HG02623 (cell line): ENCODE measurements around the gene SCN1B.
"Not testable (repeated sequence)": the region's sequence is repeated elsewhere in the genome, so short reads cannot be mapped to it uniquely, and the experiment has no call there.

Source experiments
- ATAC-seq: cut with Tn5 transposase; IDR thresholded peaks from one replicate; pipeline ENCODE4 v1.9.1; 2021; ENCODE audit warnings: moderate library complexity; ENCODE audit not compliant: unreplicated experiment

SCN1B gene

DNA sequence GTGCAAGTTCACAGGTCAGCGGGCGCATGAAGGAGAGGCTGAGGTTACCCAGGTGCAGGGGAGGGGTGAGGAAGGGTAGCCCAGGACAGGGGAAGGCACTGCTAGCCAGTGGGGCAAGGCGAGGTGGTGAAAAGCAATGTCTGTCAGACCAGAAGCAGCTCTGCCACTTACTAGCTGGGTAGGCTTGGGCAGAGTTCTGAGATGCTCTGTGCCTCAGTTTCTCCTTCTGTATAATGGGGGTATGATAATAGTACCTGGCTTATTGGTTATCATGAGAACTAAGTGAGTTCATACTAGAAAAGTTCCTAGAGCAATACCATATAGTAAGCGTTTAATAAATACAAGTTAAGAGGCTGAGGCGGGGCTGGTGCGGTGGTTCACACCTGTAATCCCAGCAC, 14.3 kb upstream of the SCN1B start:
- ATAC-seq, result no peak

DNA sequence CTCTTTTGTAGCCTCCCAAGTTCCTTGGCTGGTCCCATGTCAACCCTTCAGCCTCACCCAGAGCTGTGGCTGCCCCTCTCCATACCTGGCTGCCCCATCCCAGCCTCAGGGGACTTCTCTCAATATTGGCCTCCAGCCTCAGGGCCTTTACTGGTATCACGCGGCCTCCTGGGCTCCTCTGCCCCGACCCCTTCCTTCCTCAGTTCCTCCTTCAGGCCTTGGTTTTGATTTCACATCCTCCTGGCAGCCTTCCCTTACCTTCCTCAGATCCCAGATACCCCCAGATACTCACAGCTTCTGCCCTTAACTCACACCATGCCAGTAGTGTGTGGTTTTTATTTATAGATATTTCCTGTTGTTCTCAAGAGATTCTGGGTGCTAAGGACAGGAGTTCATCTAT, 12.8 kb upstream of the SCN1B start:
- no peak for ATAC-seq

DNA sequence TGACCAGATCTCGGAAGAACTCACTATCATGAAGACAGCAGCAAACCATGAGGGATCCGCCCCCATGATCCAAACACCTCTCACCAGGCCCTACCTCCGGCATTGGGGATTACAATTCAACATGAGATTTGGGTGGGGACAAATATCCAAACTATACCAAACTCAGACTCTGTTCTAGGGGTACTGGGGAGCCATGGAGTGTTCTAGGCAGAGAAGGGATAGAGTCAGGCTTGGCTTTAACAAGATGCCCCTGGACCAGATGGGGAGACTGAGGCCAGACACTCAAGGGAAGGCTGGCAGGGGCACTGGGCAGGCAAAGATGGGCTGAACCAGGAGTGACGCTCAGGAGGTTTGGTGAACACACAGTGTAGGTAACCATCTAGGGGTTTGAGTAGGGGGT, 11.9 kb upstream of the SCN1B start:
- no peak for ATAC-seq

DNA sequence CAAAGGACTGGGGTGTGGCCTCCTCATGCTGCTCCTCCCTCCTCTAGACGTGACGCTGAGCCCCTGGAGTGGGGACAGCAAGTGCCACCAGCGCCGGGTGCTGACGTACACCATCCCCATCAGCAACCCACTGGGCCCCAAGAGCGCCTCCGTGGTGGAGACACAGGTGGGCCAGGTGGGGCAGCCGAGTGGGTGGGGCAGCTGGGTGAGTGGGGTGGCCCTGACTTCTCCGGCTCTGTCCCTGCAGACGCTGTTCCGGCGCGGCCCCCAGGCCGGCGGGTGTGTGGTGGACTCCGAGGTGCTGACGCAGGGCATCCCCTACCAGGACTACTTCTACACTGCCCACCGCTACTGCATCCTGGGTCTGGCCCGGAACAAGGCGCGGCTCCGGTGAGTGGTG, 11.1 kb upstream of the SCN1B start:
- no peak for ATAC-seq

DNA sequence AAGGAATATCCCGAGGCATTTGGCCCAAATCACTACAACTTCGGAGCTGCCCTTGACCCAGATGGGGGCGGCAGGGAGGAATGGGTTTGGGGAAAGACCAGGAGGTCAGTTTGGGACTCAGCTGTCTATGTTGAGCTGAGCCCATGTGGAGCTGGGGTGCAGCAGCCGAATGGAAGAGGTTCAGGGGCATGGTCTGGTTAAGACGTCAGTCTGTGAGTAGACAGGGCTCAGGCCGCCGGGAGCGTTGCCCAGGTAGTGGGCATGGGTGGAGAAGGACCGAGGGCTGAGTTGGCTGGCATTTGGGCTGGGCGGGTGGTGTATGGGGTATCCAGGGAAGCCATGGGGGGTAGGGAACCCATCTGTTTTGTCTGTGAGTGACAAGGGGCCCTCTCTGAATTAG, 9.3 kb upstream of the SCN1B start:
- no peak for ATAC-seq

DNA sequence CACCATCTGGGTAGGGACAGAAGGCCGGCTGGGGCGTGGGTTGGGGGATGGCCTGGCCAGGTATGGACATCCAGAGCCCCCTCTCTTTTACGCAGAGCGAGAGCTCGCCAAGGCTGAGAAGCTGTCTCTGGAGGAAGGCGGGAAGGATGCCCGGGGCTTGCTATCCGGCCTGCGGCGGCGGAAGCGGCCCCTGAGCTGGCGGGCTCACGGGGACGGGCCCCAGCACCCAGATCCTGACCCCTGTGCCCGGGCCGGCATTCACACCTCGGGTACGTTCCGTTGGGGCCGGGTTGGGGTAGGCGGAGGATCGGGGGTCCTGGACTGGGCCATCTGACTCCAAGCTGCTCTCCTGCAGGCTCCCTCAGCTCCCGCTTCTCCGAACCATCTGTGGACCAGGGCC, 8.7 kb upstream of the SCN1B start:
- no peak for ATAC-seq

DNA sequence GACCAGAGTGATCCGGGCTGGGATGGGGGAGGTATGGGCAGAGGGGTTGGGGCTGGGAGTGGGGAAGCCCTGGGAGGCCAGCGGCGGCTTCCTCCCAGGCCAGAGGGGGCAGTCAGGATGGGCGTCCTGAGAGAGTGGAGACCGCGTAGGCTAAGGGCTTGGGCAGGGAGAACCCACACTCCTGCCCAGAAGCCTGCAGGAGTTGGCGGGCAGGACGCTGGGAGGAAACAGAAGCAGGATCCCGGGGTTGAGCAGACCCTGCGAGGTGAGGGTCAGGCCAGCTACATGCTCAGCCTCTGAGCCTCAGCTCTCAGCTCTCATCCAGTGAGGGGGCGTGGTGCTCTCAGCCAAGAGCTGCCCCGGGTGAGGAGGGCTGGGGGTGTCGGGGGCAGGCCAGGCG, 7.8 kb upstream of the SCN1B start:
- no peak for ATAC-seq

DNA sequence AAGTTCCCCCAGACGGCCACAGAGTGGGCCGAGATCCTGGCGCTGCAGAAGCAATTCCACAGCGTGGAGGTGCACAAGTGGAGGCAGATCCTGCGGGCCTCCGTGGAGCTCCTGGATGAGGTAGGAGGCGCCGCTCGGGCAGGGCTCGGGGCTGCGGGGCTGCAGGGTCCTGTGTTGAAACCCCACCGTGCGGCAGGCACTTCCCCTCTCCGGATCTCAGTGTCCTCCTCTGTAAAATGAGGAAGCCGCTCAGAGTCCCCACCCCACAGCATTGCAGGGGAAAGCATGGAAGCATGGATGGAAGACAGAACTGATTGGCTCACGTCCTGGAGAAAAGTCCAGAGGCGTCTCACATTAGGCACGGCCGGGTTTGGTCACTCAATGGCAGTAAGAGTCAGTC, 6.8 kb upstream of the SCN1B start:
- ATAC-seq, result no peak

DNA sequence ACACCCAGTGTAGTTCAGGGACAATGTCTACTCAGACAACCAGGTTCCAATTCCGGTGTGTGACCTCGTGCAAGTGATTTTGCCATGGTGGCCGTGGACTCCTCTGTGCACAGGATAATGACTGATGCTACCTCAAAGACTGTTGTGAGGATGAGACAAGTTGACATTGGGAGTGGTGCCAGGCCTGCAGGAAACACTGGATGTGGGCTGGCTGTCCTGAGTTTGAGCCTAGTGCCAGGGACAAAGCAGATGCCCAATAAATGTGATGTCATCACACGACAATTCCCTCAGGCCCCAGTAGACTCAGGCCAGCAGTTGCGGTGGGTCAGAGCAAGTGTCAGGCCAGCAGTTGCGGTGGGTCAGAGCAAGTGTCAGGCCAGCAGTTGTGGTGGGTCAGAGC, 6.2 kb upstream of the SCN1B start:
- no peak for ATAC-seq

DNA sequence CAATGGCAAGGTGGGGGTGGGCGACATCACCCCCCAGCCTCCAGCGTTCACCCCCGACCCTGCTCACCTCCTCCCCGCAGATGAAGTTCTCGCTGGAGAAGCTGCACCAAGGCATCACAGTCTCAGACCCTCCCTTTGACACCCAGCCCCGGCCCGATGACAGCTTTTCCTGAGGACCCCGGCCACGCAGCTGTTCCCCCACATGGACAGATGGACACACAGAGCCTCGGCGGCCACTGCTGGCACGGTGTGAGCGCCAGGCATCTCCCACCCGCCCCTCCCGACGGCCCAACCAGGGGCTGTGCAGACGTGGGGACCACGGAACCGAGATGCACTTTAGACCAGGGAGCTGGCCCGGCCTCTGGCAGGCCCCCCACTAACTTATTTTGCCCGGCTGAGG, 4.3 kb upstream of the SCN1B start:
- ATAC-seq, result no peak

DNA sequence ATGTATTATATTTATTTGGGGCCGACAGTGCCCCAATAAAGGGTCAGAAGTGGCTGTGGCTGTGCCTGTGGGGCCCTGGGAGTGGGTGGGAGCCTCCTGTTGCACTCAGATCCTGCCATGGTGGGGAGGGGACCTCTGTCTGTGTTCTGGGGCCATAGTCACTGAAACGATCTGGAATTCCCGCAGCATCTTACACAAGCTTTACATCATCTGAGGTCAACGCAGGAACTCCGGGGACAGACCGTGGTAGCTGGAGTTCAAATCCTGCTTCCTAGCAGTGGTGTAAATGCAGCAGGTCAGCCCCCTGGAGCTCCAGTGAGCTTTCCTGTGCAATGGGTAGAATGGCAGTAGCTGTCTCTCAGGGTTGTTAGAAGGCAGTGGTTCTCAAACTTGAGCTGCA, 3.9 kb upstream of the SCN1B start:
- ATAC-seq, result no peak

DNA sequence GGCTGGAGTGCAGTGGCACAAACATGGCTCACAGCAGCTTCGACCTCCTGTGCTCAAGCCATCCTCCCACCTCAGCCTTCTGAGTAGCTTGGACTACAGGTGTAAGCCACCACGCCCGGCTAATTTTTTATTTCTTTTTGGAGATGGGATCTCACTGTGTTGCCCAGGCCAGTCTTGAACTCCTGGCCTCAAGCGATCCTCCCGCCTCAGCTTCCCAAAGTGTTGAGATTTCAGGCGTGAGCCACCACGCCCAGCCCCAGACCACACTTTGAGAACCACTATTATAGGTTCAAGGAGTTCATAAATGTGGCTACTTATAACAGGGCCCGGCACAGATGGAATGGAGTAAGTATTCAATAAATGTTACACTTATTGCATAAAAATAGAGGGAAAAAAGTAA, 3.3 kb upstream of the SCN1B start:
- ATAC-seq, result no peak

DNA sequence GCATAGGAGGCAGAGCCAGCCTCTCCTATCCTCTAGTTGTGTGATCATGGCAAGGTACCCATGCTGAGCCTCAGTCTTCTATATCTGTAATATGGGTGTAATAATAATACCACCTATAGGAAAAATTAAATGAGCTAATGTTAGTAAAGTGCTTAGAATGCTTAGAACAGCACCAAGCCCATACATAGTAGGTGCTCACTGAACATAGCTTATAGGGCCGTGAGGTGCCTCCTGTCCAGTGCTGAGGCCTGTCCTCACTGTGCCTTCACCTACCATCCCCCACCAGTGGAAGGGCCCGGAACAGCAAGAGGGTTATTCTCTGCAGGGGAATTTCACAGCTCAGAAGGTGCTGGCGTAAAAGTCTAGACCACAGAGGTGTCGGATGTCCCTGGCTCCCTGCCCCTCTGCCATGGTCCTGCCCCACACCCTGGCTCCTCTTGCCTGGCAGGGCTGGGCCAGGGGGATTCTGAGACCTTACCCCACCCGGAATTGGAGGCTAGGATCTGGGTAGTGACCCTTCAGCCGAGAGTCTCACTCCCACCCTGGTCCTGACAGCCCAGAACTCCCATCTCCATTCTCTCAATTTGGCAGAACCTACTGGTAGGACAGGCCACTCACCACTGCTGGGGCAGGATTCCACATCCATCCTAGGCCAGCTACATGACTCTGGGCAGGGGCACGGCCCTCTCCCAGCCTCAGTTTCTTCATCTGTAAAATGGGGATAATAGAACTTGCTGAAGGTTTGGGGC, 2.2 kb upstream of the SCN1B start:
- no peak for ATAC-seq

DNA sequence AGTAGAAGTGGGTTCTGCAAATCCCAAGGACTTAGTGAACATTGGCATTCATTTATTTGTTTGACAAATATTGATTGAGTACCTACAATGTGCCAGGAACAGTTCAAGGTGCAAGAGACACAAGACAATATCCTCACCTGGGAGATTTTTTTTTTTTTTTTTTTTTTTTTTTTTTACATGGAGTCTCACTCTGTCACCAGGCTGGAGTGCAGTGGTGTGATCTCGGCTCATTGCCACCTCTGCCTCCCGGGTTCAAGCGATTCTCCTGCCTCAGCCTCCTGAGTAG, 1.7 kb upstream of the SCN1B start:
- ATAC-seq, result not testable (repeated sequence)

DNA sequence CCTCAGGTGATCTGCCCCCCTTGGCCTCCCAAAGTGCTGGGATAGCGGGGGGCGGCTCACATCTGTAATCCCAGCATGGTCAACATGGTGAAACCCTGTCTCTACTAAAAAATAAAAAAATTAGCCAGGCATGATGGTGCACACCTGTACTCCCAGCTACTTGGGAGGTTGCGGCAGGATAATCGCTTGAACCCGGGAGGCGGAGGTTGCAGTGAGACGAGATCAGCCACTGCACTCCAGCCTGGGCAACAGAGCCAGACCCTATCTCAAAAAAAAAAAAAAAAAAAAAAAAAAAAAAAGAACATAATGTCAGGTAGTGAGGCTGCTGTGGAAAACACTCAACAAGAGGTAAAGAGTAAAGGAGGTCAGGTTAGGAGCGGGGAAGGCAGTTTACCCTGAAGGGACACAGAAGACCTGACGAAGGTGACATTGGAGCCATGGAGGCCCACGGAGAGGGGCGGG, 964 bp upstream of the SCN1B start:
- not testable (repeated sequence) for ATAC-seq

DNA sequence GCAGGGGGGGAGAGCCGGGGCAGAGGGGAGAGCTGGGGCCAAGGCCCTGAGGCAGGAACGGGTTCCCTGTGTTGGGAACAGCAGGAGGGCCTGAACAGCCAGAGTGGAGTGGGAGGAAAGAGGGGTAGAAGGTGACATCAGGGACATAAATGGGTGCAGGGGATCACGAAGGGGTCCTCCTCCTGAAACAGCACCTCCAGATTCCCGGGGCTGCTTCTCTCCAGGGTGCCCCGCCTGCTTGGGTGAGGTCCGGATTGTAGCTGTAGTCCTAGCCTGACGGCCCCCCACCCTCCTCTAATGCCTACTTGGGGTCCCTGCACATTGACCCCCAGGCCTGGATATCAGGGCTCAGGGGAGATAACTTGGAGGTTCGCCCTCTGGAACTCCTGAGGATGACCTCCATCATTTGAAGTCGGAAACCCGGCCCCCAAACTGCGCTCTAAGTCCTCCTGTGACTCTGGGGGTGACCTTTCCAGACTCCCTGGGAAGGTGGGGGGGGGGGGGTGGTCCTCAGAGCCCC, 473 bp upstream of the SCN1B start:
- ATAC-seq, result no peak

DNA sequence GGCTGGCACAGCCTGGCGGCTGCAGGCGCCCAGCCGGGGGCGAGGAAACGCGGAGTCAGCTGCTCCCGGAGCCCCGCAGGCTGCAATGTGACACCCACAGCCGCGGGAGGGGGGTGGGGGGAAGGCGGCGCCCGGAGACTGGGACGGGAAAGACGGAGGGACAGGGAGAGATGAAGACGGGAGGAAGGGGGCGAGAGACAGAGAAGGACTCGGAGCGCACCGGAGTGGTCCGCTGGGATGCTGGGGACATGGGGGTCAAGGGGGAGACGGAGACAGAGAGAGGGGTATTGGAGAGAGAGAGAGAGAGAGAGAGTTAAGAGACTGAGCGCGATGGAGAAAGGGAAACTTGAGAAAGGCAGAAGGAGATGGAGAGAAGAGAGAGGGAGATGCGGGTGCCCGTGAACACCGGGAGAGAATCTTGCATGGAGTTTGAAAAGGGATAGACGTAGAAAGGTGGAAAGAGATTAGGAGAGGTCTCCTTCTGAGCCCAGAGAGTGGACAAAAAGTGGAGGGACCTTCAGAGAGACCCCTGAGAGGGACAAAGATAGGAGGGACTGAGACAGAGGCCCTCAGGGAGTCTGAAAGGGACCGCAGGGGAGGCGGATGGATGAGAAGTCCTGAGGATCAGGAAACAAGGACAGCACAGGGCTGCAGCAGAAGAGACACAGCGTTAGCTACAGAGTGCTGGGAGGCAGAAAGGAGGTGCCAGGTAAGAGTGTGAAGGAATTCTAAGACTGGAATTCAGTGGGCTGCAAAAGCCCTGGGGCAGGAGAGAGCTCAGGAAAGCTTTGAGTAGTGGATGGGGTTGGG, 1.0 kb downstream of the SCN1B start:
- ATAC-seq, result no peak

DNA sequence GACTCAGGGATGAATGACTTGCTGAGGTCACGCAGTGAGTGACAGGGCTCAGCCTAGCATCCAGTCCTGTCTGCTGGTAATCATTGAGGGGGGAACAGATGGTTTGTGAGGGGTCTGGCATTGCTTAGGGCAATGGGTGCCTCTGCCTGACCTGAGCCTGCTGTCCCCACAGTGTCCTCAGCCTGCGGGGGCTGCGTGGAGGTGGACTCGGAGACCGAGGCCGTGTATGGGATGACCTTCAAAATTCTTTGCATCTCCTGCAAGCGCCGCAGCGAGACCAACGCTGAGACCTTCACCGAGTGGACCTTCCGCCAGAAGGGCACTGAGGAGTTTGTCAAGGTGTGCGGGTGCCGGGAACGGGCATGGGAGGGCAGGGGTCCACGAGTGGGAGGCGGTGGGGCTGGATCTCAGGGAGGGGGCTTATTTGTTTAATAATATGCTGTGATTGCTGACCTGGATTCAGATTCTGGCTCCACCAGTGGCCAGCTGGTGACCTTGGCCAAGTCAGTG, 2.1 kb downstream of the SCN1B start:
- ATAC-seq, result no peak

DNA sequence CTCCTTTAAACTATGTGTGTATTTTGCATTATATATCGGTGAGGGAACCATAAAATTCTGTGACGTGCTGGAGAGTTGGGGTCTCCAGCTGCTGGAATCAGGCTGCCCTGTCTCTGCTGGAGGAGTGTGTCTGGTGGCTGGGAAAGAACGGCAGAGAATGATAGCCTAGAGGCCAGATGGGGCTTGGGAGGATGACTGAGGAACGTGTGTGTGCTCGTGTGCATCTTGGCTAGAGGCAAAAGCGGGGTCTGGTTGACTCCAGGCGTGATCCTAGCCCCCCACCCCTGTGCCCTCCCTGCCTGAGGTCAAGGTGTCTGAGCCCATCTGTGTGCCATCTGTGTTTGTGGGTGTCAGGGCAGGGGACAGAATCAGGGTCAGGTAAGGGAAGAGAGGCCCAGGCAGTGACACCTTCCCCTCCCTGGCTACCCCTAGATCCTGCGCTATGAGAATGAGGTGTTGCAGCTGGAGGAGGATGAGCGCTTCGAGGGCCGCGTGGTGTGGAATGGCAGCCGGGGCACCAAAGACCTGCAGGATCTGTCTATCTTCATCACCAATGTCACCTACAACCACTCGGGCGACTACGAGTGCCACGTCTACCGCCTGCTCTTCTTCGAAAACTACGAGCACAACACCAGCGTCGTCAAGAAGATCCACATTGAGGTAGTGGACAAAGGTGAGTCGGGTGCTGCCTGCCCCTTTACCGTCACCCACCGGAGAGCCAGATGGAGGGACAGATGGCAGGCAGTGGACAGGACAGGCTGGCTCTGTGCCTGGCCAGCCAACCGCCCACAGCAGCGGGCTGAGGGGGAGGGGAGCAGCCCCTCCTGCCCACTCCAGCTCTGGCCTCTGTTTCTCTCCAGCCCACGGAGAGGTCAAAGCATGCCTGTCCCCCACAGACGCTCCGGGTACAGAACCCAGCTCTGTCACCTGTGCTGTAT, 3.1 kb downstream of the SCN1B start:
- ATAC-seq, result no peak

DNA sequence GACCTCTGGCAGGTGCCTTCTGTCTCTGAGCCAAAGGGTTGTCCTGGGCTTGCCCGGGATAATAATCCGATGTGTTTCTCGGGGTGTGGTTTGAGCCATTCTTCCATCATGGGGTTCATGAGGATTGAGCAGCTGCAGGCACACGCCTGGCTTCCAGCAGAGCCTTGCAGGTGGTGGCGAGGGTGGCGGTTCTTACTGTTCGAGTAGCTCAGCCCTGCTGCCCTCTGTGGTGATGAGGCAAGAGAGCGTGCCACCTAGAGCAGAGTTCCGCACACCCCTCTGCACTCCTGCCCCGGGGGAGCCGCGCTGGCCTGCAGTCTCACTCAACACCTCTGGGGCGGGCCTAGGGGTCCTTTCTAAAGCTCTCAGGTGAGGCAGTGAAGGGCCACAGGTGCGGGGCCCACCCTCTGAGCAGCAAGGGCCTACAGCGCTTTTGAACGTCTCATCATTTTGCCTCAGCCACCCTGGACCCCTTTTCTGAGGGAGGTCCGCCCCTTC, 3.8 kb downstream of the SCN1B start:
- ATAC-seq, result no peak
